HepG2 (cell line): ENCODE measurements around the gene XCL2.

ENCODE experiments used
- CTCF ChIP-seq: sonication (generic); formaldehyde crosslinking; IDR thresholded peaks from 2 replicates; pipeline ENCODE4 v1.5.0; 2020; ENCODE audit warnings: mild to moderate bottlenecking, missing genetic modification reagents, moderate library complexity
- ESRRA ChIP-seq: sonication (generic); formaldehyde crosslinking; IDR thresholded peaks from 2 replicates; pipeline ENCODE4 v1.5.1; 2020; ENCODE audit warnings: mild to moderate bottlenecking, low read depth, missing genetic modification reagents
- KLF13 ChIP-seq: sonication (generic); formaldehyde crosslinking; IDR thresholded peaks from 2 replicates; pipeline ENCODE4 v1.4.0; 2020; ENCODE audit warnings: mild to moderate bottlenecking, missing genetic modification reagents
- MTF1 ChIP-seq: sonication (generic); formaldehyde crosslinking; IDR thresholded peaks from 2 replicates; pipeline ENCODE4 v1.5.0; 2020; ENCODE audit warnings: missing genetic modification reagents
- SOX6 ChIP-seq, 2 experiments: fragments of 450-650 bp in 1 of 2; sonication (generic) in 1 of 2; formaldehyde crosslinking in 1 of 2; IDR thresholded peaks; 2 replicates each; pipeline versions ENCODE4 v1.4.0 to v1.6.1; 2017 to 2020; ENCODE audit warnings: antibody characterized with exemption in 1 of 2, mild to moderate bottlenecking in 1 of 2, missing genetic modification reagents in 1 of 2
- STAG1 ChIP-seq: sonication (generic); formaldehyde crosslinking; IDR thresholded peaks from 2 replicates; pipeline ENCODE4 v1.4.0; 2020; ENCODE audit warnings: missing genetic modification reagents
- TAF15 ChIP-seq: fragments of 200-400 bp; formaldehyde crosslinking; IDR thresholded peaks from one replicate; pipeline ENCODE4 v1.6.1; 2018; ENCODE audit warnings: mild to moderate bottlenecking, low read depth, low read length; ENCODE audit not compliant: poor library complexity, severe bottlenecking
- THYN1 ChIP-seq: sonication (generic); formaldehyde crosslinking; IDR thresholded peaks from 2 replicates; pipeline ENCODE4 v1.8.1; 2023; ENCODE audit warnings: low read depth, mild to moderate bottlenecking, moderate library complexity, missing genetic modification reagents, borderline replicate concordance
- ZBTB8A ChIP-seq: sonication (generic); formaldehyde crosslinking; IDR thresholded peaks from 2 replicates; pipeline ENCODE4 v1.4.0; 2020; ENCODE audit warnings: mild to moderate bottlenecking, low read depth, missing genetic modification reagents, borderline replicate concordance
- ZNF660 ChIP-seq: sonication (generic); formaldehyde crosslinking; IDR thresholded peaks from 2 replicates; pipeline ENCODE4 v1.5.1; 2020; ENCODE audit warnings: mild to moderate bottlenecking, low read depth, missing genetic modification reagents, borderline replicate concordance

- no peak for TF ChIP-seq SOX6 (IDR thresholded peaks at IDR 0.05)
- no peak for TF ChIP-seq SOX6 (CRISPR knock-in tag; IDR thresholded peaks at IDR 0.05)
- TF ChIP-seq ZBTB8A, result no peak
- no peak for TF ChIP-seq KLF13 (CRISPR knock-in tag)
- no peak for TF ChIP-seq MTF1 (CRISPR knock-in tag)
- TF ChIP-seq ZNF660 (CRISPR knock-in tag), result no peak
- no peak for TF ChIP-seq CTCF
- no peak for TF ChIP-seq THYN1
- no peak for TF ChIP-seq ESRRA (CRISPR knock-in tag)
- no peak for TF ChIP-seq STAG1
- TF ChIP-seq TAF15, result no peak
Observed at GRCh38 chr1:168507828-168508227, 36.0 kb downstream of the XCL2 start.
